ENCODE data around the gene SLC16A12.
A peak's percentile ranks its signal among the peaks of the same experiment; 100 is the strongest.

SLC16A12 gene

GRCh38 chr10:89513206-89513605 lies 22.2 kb downstream of the SLC16A12 start:
- DNase-seq (ENCODE audit: low read depth), result no peak

- DNase-seq (ENCODE audit: low read depth), result no peak
Measured at GRCh38 chr10:89505640-89506275, 29.6 kb downstream of the SLC16A12 start.

GRCh38 chr10:89504691-89505090 lies 30.7 kb downstream of the SLC16A12 start:
- no peak for DNase-seq (ENCODE audit: low read depth)

- no peak for DNase-seq (ENCODE audit: low read depth)
Measured at GRCh38 chr10:89503652-89504370, 31.6 kb downstream of the SLC16A12 start.

- no peak for DNase-seq (ENCODE audit: low read depth)
Measured at GRCh38 chr10:89503151-89503550, 32.2 kb downstream of the SLC16A12 start.

DNA sequence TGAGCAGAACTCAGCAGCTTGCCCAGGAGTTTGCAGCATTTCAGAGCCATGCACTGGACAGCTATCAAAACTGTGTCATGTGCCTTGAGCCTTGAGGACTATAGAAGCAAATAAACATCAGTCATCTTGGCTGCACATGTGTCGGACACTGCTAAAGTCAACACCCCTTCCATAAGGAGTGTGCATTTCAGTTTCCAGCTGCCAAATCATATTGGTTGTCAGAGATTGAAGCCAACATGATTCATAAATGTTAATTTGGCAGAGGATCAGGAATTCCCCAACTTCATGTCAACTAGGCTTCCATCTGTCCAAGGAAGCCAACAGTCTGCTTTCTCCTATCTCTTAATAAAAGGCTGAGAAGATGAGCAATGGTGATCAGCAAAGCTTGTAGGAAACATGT lies 32.8 kb downstream of the SLC16A12 start:
- peak; percentile 88 for DNase-seq (ENCODE audit: low read depth)

- no peak for DNase-seq (ENCODE audit: low read depth)
Measured at GRCh38 chr10:89494575-89494974, 40.8 kb downstream of the SLC16A12 start.

DNA sequence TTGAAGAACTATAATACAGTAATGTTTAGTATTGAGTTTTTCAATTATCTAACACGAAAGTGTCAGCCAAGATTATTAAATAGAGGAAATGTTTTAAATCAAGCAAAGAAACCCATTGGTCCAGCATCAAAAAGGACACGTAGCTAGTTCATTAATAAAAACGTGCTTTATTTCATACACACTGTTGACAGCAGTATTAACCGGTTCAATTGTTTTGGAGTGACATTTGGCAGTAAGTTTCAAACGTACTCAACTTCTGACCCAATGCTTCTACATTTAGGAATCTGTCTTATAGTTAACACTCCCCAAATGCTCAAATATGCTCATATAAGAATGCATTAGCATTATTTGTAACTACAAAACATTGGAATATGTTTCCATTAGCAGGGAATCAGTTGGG lies 41.3 kb downstream of the SLC16A12 start:
- no peak for DNase-seq (ENCODE audit: low read depth)

DNA sequence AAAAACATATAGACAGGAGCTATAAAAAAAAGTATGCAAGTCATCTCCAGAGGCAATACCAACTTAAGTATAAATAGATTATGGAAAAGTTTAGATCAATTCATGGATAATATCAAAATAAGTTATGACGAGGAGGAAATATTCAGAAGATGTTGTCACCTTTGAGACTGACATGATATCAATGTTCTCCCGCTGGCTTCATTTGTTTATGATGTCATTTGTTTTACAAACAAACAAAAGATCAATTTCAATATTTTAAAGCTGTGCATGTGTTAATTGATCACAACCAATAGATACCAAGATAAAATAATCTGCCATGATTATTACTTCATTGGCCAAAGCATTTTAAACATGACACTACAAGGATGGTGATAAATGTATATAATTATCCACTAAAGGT lies 43.5 kb downstream of the SLC16A12 start:
- no peak for DNase-seq (ENCODE audit: low read depth)

DNA sequence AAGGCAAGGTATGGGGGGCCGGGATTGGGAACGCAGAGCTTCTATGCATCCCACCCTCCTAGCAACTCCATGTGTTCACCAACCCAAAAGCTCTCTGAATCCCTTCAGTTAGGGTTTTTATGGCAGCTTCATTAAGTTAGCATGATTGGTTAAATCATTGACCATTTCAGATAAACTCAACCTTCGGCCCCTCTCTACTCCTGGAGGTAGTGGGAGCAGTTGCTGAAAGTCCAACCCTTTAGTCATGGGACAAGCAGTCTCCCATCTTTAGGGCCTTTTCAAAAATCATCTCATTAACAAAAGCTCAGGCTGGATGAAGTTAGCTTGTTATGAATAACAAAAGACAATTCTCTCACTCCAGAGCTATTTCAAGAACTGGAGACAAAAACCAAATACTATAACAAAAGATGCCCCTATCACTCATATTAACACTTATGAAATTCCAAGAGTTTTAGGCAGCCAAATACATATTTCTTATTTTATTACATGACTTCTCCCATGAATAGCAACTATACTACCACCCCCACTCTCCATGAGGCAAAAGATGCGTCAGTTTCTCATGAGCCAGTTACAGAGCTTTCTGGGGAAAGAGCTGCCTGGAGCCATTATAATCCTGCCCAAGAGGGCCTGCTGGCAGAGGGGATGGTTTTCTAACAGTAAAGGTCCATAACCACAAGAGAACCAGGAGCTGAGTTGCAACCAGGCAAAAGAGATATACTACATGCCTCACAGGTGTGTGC lies 44.6 kb downstream of the SLC16A12 start:
- no peak for DNase-seq (ENCODE audit: low read depth)

GRCh38 chr10:89482256-89482655 lies 53.1 kb downstream of the SLC16A12 start:
- DNase-seq (ENCODE audit: low read depth), result no peak

- peak; percentile 93 for DNase-seq (ENCODE audit: low read depth)
Measured at GRCh38 chr10:89481662-89482061, 53.7 kb downstream of the SLC16A12 start.

- peak; percentile 42 for DNase-seq (ENCODE audit: low read depth)
Measured at GRCh38 chr10:89479771-89480446, 55.5 kb downstream of the SLC16A12 start.

GRCh38 chr10:89478739-89479654 lies 56.4 kb downstream of the SLC16A12 start:
- peak; percentile 37 for DNase-seq (ENCODE audit: low read depth)

DNA sequence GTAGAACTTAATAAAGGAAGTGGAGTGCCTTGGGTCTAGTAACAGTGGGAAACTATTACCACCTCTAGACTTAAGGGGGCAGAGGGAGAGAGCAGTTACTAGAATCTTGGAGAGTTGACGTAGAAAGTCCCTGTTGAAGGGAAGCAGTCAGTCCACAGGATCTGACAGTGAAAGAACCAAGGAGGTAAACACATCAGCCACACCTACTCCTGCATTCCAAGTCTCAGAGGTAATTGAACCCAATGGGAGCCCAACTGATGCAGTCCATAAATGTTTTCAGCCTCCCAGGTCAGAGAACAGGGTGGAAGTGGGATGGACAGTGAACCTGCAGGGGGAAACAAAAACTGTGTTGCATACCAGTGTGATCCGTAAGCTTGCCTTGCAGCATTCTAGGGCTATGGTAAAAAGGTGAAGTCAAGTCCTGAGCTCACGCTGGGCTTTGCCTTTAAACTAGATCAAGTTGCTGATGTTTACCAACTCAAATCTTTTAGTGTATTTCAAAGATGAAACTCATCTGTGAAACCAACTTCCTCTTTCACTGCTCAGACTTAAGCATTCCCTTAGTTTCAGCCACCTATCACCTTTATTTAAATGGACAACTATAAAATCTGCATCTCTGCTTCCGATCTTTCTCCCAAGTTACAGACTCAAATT lies 57.2 kb downstream of the SLC16A12 start:
- DNase-seq (ENCODE audit: low read depth), result no peak

DNA sequence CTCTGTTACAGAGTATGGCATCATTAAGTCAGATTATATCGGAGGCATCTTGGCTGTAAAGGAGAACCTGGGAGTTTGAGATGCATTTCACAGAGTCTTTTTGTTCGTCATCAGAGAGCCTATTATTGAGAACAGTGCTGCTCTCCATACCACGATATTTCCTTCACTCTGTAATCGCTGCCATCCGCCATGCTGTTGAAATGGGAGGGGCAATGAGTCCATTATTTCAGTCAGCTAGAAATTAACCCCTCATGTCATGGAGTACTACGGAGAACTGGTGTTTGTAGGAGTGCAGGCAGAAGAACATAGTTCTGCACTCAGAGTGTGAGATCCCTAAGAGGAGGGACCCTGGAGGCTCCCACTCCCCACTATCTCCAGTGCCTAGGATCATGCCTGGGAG lies 59.2 kb downstream of the SLC16A12 start:
- DNase-seq (ENCODE audit: low read depth), result no peak

- no peak for DNase-seq (ENCODE audit: low read depth)
Measured at GRCh38 chr10:89475591-89475998, 59.8 kb downstream of the SLC16A12 start.

- no peak for DNase-seq (ENCODE audit: low read depth)
Measured at GRCh38 chr10:89475125-89475524, 60.3 kb downstream of the SLC16A12 start.

DNA sequence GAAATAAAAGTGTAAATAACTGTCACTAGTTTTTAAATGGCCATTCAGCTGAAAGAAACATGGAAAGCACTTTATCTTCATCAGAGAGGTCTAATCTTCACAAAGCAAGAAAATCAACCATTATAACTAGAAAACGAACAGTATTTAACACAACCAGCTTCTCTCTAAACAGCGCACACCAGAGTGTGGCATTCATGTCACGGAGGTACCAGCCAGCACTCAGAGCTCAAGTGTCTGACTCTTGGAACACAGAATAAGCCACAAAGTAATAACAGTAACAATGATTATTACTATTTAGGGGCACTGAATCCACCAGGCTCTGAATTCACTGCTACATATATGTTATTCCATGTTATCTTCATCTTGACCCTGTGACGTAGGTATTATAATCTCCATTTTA lies 60.9 kb downstream of the SLC16A12 start:
- DNase-seq (ENCODE audit: low read depth), result no peak

GRCh38 chr10:89471110-89471809 lies 64.1 kb downstream of the SLC16A12 start:
- DNase-seq (ENCODE audit: low read depth), result peak; percentile 31
